Loucy (cell line): Measurements from ENCODE around the gene GON7.

Experiments
- H2AFZ ChIP-seq: fragments of 200-600 bp; sonication (generic); 2 replicates; pipeline ENCODE4 v1.6.0; 2016; ENCODE audit warnings: antibody characterized with exemption, mild to moderate bottlenecking, low read length, moderate library complexity
- H3F3A ChIP-seq: fragments of 200-600 bp; 2 replicates; pipeline ENCODE4 v1.6.0; 2016; ENCODE audit warnings: antibody characterized with exemption, low read depth, mild to moderate bottlenecking
- H3K27me3 ChIP-seq: fragments of 200-600 bp; sonication (generic); 2 replicates; pipeline ENCODE4 v1.6.1; 2014; ENCODE audit warnings: low read length, mild to moderate bottlenecking; ENCODE audit not compliant: insufficient read depth, poor library complexity, severe bottlenecking
- H3K36me3 ChIP-seq: fragments of 200-600 bp; sonication (generic); 2 replicates; pipeline ENCODE4 v1.6.1; 2016; ENCODE audit warnings: low read length; ENCODE audit not compliant: insufficient read depth
- H3K4me1 ChIP-seq: fragments of 200-600 bp; sonication (generic); 2 replicates; pipeline ENCODE4 v1.5.1; 2014; ENCODE audit warnings: low read length, mild to moderate bottlenecking; ENCODE audit not compliant: insufficient read depth, poor library complexity, severe bottlenecking
- H3K4me2 ChIP-seq: fragments of 200-600 bp; sonication (generic); 2 replicates; pipeline ENCODE4 v1.6.0; 2014; ENCODE audit warnings: antibody characterized with exemption, low read length, low read depth, mild to moderate bottlenecking; ENCODE audit not compliant: poor library complexity, severe bottlenecking
- H3K4me3 ChIP-seq: fragments of 200-600 bp; sonication (generic); 2 replicates; pipeline ENCODE4 v1.5.1; 2014; ENCODE audit warnings: low read length, mild to moderate bottlenecking, mixed read lengths; ENCODE audit not compliant: poor library complexity, severe bottlenecking
- H3K79me2 ChIP-seq: fragments of 200-600 bp; sonication (generic); 2 replicates; pipeline ENCODE4 v1.6.1; 2014; ENCODE audit warnings: low read length; ENCODE audit not compliant: insufficient read depth
- H3K9ac ChIP-seq: fragments of 200-600 bp; sonication (generic); 2 replicates; pipeline ENCODE4 v1.6.0; 2014; ENCODE audit warnings: mild to moderate bottlenecking, low read depth, low read length, moderate library complexity; ENCODE audit not compliant: poor library complexity, severe bottlenecking
- H3K9me2 ChIP-seq: fragments of 200-600 bp; sonication (generic); replicated peaks from 2 replicates; pipeline ENCODE4 v1.6.1; 2016; ENCODE audit warnings: low read depth, low read length, mixed read lengths
- H3K9me3 ChIP-seq: fragments of 200-600 bp; sonication (generic); 2 replicates; pipeline ENCODE4 v1.6.1; 2014; ENCODE audit warnings: mild to moderate bottlenecking, antibody characterized with exemption, low read length, low read depth; ENCODE audit not compliant: insufficient read depth
- H4K20me1 ChIP-seq: fragments of 200-600 bp; sonication (generic); 2 replicates; pipeline ENCODE4 v1.6.0; 2014; ENCODE audit warnings: antibody characterized with exemption, low read length, mild to moderate bottlenecking; ENCODE audit not compliant: insufficient read depth, poor library complexity, severe bottlenecking
- EZH2phosphoT487 ChIP-seq: fragments of 200-600 bp; IDR thresholded peaks from 2 replicates; pipeline ENCODE4 v1.6.1; 2018; ENCODE audit warnings: antibody characterized with exemption, mild to moderate bottlenecking, moderate library complexity, borderline replicate concordance
- TF ChIP-seq, protein P1 (sequence below): fragments of 200-600 bp; sonication (generic); conservative IDR thresholded peaks from 2 replicates; pipeline ENCODE4 v1.5.1; 2014; ENCODE audit warnings: mild to moderate bottlenecking, antibody characterized with exemption, low read length

The GON7 gene

GRCh38 chr14:93206793-93207467, at the start of gene GON7, which contains the start of gene UBR7:
Gene GON7, minus strand, starts transcription at chr14:93207065. Its CDS starts 28 bp downstream, at chr14:93207037.
Gene UBR7, plus strand, starts transcription at chr14:93207256. Its CDS starts 36 bp downstream, at chr14:93207292.
- H3K79me2 ChIP-seq, result peaks cover 92% of the 10 kb centered on the region
- H3F3A ChIP-seq, result no peaks in the 10 kb centered on the region
- TF ChIP-seq EZH2phosphoT487, result no peak
- TF ChIP-seq, protein P1, sequence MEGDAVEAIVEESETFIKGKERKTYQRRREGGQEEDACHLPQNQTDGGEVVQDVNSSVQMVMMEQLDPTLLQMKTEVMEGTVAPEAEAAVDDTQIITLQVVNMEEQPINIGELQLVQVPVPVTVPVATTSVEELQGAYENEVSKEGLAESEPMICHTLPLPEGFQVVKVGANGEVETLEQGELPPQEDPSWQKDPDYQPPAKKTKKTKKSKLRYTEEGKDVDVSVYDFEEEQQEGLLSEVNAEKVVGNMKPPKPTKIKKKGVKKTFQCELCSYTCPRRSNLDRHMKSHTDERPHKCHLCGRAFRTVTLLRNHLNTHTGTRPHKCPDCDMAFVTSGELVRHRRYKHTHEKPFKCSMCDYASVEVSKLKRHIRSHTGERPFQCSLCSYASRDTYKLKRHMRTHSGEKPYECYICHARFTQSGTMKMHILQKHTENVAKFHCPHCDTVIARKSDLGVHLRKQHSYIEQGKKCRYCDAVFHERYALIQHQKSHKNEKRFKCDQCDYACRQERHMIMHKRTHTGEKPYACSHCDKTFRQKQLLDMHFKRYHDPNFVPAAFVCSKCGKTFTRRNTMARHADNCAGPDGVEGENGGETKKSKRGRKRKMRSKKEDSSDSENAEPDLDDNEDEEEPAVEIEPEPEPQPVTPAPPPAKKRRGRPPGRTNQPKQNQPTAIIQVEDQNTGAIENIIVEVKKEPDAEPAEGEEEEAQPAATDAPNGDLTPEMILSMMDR, result no peak

GRCh38 chr14:93249128-93249831, 42.4 kb upstream of the GON7 start:
- no peak for TF ChIP-seq EZH2phosphoT487
- TF ChIP-seq, protein P1, result no peak
- Histone ChIP-seq H3K27me3 (no peaks in the 10 kb centered on the region), H4K20me1 (no peaks in the 10 kb centered on the region), H3K9me2 (no peaks in the 10 kb centered on the region), H3K9me3 (no peaks in the 10 kb centered on the region), H2AFZ (no peak overlapping the region), H3K4me1 (no peaks in the 10 kb centered on the region), H3K4me2 (no peak overlapping the region), H3K9ac (no peak overlapping the region), H3K4me3 (no peak overlapping the region), H3F3A (no peaks in the 10 kb centered on the region), H3K36me3 (peaks cover 86% of the 10 kb centered on the region), H3K79me2 (no peaks in the 10 kb centered on the region)

More at GRCh38 chr14:93206793-93207467, at the start of gene GON7, which contains the start of gene UBR7:
- H4K20me1 ChIP-seq, result peaks cover 52% of the 10 kb centered on the region
- peak within 1 kb of the TSS; percentile 78 for H2AFZ ChIP-seq
- peak within 1 kb of the TSS; percentile 97 for H3K4me2 ChIP-seq
- H3K27me3 ChIP-seq, result no peaks in the 10 kb centered on the region
- H3K4me3 ChIP-seq, result peak within 1 kb of the TSS; percentile 92
- H3K36me3 ChIP-seq, result peaks cover 8% of the 10 kb centered on the region
- peak within 1 kb of the TSS; percentile 82 for H3K9ac ChIP-seq
- H3K4me1 ChIP-seq, result peaks cover 33% of the 10 kb centered on the region
- H3K9me2 ChIP-seq, result no peaks in the 10 kb centered on the region
- no peaks in the 10 kb centered on the region for H3K9me3 ChIP-seq

- H3K4me2 ChIP-seq, result no peak overlapping the region
- no peak overlapping the region for H3K9ac ChIP-seq
Measured at GRCh38 chr14:93246534-93246933, 39.7 kb upstream of the GON7 start.

More at GRCh38 chr14:93246534-93246933, 39.7 kb upstream of the GON7 start:
- TF ChIP-seq EZH2phosphoT487, result no peak
- TF ChIP-seq, protein P1, result no peak
- Histone ChIP-seq H3F3A (no peaks in the 10 kb centered on the region), H3K27me3 (no peaks in the 10 kb centered on the region), H3K9me3 (no peaks in the 10 kb centered on the region), H2AFZ (no peak overlapping the region), H4K20me1 (no peaks in the 10 kb centered on the region), H3K9me2 (no peaks in the 10 kb centered on the region), H3K4me3 (no peak overlapping the region), H3K4me1 (no peaks in the 10 kb centered on the region), H3K36me3 (peaks cover 91% of the 10 kb centered on the region), H3K79me2 (no peaks in the 10 kb centered on the region)
